Natural killer cell (primary cell): Measurements from ENCODE around the gene CWC27. TPM values are rescaled to one million over a fixed set of nuclear protein-coding genes. Genes with fewer than 3 reads are reported as not detected.

Experiments
- ATAC-seq, 3 donors: fragments of 150-1000 bp in 2 of 3; fragments of 200-7000 bp in 1 of 3; cut with Tn5 transposase; 1 replicate in 1 of 3; 2 replicates in 2 of 3; pipeline ENCODE4 v1.10.0; 2021; ENCODE audit warnings: mild to moderate bottlenecking in 2 of 3, moderate library complexity in 2 of 3
- DNase-seq, 2 donors: peaks; one replicate each; pipeline versions ENCODE4 v3.0.0 to v3.0.0-alpha.2; 2013 to 2021; ENCODE audit warnings: mixed read lengths in 1 of 2
- H3K27ac ChIP-seq: one replicate; pipeline ENCODE4 v1.5.1; 2013; ENCODE audit warnings: mild to moderate bottlenecking, low read length
- H3K27me3 ChIP-seq: one replicate; pipeline ENCODE4 v1.6.1; 2013; ENCODE audit warnings: low read length; ENCODE audit not compliant: control insufficient read depth, insufficient read depth
- H3K36me3 ChIP-seq: one replicate; pipeline ENCODE4 v1.6.1; 2013; ENCODE audit warnings: low read length; ENCODE audit not compliant: control insufficient read depth, insufficient read depth
- H3K4me1 ChIP-seq: one replicate; pipeline ENCODE4 v1.6.1; 2013; ENCODE audit warnings: low read length; ENCODE audit not compliant: control insufficient read depth, insufficient read depth
- H3K4me3 ChIP-seq: one replicate; pipeline ENCODE4 v1.5.1; 2013; ENCODE audit warnings: low read length
- H3K9me3 ChIP-seq: one replicate; pipeline ENCODE4 v1.6.1; 2013; ENCODE audit warnings: low read length; ENCODE audit not compliant: control insufficient read depth, insufficient read depth
- H3K27ac Mint-ChIP-seq, 2 donors: one replicate each; pipeline ENCODE4 v1.8.0; 2022; ENCODE audit warnings: mild to moderate bottlenecking in 2 of 2, mixed read lengths in 2 of 2, moderate library complexity in 1 of 2
- H3K27me3 Mint-ChIP-seq, 2 donors: one replicate each; pipeline ENCODE4 v1.8.0; 2022; ENCODE audit warnings: low read depth in 2 of 2, mixed read lengths in 2 of 2
- H3K36me3 Mint-ChIP-seq: one replicate; pipeline ENCODE4 v1.8.0; 2022; ENCODE audit warnings: mixed read lengths
- H3K4me1 Mint-ChIP-seq, 2 donors: one replicate each; pipeline ENCODE4 v1.8.0; 2022; ENCODE audit warnings: mixed read lengths in 2 of 2
- H3K4me3 Mint-ChIP-seq: one replicate; pipeline ENCODE4 v1.8.0; 2022; ENCODE audit warnings: mild to moderate bottlenecking, moderate library complexity, mixed read lengths
- H3K9me3 Mint-ChIP-seq, 2 donors: one replicate each; pipeline ENCODE4 v1.8.0; 2022; ENCODE audit warnings: mixed read lengths in 2 of 2
- whole genome bisulfite sequencing: methylation state at CpG from one replicate; pipeline ENCODE4 v1.1.7; 2013; ENCODE audit warnings: missing lambda C conversion rate; ENCODE audit not compliant: insufficient coverage; 5-methylcytosine and 5-hydroxymethylcytosine counted together
- intact Hi-C: fragments of 100-400 bp; cut with micrococcal nuclease; formaldehyde crosslinking; loops from one replicate; pipeline ENCODE4 v1.14.2; 2022
- total RNA-seq, 4 donors: library from RNA; stranded (reverse); fragments of 120-200 nt in 1 of 4; gene quantifications; one replicate each; pipeline versions ENCODE4 v1.2.3 to v1.2.4, GENCODE V29; 2013 to 2022
- TF ChIP-seq, protein P1 (sequence below): fragments of 200-600 bp; IDR thresholded peaks from one replicate; pipeline ENCODE4 v1.8.0; 2022; ENCODE audit warnings: antibody characterized with exemption

CWC27 gene
- total RNA-seq, 3 donors from 2014 or later (not counting 1 experiment from before 2014, with no cell fraction given), result 21.6 to 26.3 (median 25.7) TPM

DNA sequence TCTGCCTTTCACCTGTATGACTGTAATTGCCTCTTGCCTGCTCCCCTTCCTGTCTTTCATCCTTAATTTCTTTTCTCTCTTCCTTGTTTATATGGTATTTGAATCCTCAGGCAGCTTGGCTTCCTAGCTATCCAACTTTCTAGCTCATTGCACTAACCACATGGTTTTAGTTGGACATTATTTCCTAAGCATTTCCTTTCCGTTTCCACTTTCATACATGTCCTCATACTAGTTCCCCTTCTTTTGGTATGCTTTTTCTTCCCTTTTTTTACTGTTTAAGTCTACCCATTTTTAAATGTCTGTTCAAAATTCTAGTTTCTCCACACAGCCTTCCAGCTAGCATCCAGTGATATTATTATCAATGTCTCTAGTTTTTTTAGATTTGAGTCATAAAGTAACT, 6.6 kb downstream of the CWC27 start:
- Mint-ChIP-seq H3K9me3 (no peaks in the 10 kb centered on the region), H3K27ac (no peak overlapping the region), H3K4me1 (peaks cover 12 to 15% of the 10 kb centered on the region in 2 donors), H3K27me3 (no peaks in the 10 kb centered on the region), H3K36me3 (peaks cover 9% of the 10 kb centered on the region), H3K4me3 (no peak overlapping the region)
- Histone ChIP-seq H3K4me1 (no peaks in the 10 kb centered on the region), H3K27ac (no peak overlapping the region), H3K9me3 (no peaks in the 10 kb centered on the region), H3K27me3 (no peaks in the 10 kb centered on the region), H3K36me3 (no peaks in the 10 kb centered on the region), H3K4me3 (no peak overlapping the region)
- DNase-seq (no peak), ATAC-seq (no peak)
- WGBS, result 85% methylated on average over 1 of the region's 1 CpG
- intact Hi-C loops, result no loop called here
- TF ChIP-seq, protein P1, sequence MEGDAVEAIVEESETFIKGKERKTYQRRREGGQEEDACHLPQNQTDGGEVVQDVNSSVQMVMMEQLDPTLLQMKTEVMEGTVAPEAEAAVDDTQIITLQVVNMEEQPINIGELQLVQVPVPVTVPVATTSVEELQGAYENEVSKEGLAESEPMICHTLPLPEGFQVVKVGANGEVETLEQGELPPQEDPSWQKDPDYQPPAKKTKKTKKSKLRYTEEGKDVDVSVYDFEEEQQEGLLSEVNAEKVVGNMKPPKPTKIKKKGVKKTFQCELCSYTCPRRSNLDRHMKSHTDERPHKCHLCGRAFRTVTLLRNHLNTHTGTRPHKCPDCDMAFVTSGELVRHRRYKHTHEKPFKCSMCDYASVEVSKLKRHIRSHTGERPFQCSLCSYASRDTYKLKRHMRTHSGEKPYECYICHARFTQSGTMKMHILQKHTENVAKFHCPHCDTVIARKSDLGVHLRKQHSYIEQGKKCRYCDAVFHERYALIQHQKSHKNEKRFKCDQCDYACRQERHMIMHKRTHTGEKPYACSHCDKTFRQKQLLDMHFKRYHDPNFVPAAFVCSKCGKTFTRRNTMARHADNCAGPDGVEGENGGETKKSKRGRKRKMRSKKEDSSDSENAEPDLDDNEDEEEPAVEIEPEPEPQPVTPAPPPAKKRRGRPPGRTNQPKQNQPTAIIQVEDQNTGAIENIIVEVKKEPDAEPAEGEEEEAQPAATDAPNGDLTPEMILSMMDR, result no peak

DNA sequence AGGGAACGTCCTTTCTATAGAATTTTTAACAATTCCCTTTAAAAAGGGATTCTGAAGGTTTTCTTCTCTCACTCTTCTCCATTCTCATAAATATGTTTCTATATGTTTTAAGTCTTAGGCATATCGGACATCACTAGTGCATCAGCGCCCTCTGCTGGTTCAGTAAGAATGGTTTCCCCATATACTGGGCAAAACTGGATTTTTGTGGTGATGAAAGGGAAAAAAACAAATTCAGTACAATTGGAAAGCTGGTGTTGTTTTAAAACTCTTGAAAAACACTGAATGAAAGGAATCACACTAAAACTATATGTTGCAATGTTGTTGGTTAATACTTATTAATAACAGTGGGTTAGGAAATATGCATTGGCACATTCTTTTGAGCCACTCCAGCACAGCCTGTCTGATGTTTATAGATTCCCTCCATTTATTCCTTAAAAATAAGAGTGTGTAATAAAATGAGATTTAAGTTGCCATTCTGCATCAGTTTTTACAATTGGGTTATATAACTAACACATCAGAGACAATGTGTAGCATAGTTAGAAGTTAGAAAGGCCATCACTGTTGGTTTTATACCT, 15.8 kb downstream of the CWC27 start:
- no peaks in the 10 kb centered on the region for H3K9me3 ChIP-seq
- TF ChIP-seq, protein P1, result peak; percentile 96
- DNase-seq, result peak; percentile 54 to 91
- H3K27me3 Mint-ChIP-seq, result no peaks in the 10 kb centered on the region
- no peak overlapping the region for H3K27ac Mint-ChIP-seq
- H3K36me3 ChIP-seq, result peaks cover 16% of the 10 kb centered on the region
- intact Hi-C loops, result no loop called here
- H3K4me1 ChIP-seq, result no peaks in the 10 kb centered on the region
- no peak overlapping the region for H3K27ac ChIP-seq
- H3K4me1 Mint-ChIP-seq, result peaks cover 5 to 6% of the 10 kb centered on the region in 2 donors
- H3K36me3 Mint-ChIP-seq, result peaks cover 8% of the 10 kb centered on the region
- no peaks in the 10 kb centered on the region for H3K27me3 ChIP-seq
- H3K4me3 ChIP-seq, result no peak overlapping the region
- ATAC-seq, result peak; percentile 83 to 92 (median 85)
- WGBS, result no CpG with 5 or more reads among the region's 3 CpGs
- no peaks in the 10 kb centered on the region for H3K9me3 Mint-ChIP-seq
- H3K4me3 Mint-ChIP-seq, result no peak overlapping the region

DNA sequence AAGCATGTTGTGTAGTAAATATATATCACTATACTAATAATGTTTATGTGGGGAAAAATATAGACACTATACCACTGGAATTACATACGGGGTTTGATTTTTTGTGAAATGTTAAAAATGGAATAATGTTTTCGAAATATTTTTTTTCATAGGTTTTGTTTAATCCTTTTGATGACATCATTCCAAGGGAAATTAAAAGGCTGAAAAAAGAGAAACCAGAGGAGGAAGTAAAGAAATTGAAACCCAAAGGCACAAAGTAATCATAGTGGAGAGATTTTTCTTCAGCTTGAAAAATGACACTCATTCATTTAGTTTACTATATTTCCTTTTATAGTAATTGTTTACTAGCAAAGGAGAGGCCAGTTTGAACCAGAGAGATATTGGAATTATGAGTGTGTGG, 17.6 kb downstream of the CWC27 start:
- H3K4me1 Mint-ChIP-seq, result peaks cover 0 to 6% of the 10 kb centered on the region in 2 donors
- Histone ChIP-seq H3K36me3 (peaks cover 23% of the 10 kb centered on the region), H3K4me3 (no peak overlapping the region), H3K9me3 (no peaks in the 10 kb centered on the region), H3K27ac (no peak overlapping the region), H3K27me3 (no peaks in the 10 kb centered on the region), H3K4me1 (no peaks in the 10 kb centered on the region)
- H3K27ac Mint-ChIP-seq, result no peak overlapping the region
- H3K27me3 Mint-ChIP-seq, result no peaks in the 10 kb centered on the region
- WGBS, result 80% methylated on average over 1 of the region's 2 CpGs
- H3K9me3 Mint-ChIP-seq, result no peaks in the 10 kb centered on the region
- peaks cover 8% of the 10 kb centered on the region for H3K36me3 Mint-ChIP-seq
- no peak overlapping the region for H3K4me3 Mint-ChIP-seq
- TF ChIP-seq, protein P1, result no peak
- ATAC-seq (no peak), DNase-seq (no peak)
- intact Hi-C loops, result no loop called here

DNA sequence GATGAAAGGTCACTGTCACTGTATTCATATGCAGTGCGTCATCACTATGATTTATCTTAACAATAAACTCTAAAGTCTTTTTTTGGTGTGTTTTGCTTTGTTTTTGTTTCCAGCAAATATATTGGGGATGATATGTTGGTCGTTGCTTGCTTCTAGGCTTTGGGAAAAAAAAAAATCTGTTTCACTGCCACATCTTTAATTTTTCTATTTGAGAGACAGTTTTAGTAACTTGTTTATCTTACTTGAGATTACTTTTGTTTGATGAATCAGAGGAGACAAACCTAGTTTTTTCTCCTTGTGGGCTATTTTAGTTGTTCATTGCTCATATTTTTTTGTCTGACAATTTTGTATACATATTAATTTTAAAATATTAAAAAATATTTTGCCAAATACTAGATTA, 19.4 kb downstream of the CWC27 start:
- no CpG with 5 or more reads among the region's 2 CpGs for WGBS
- intact Hi-C loops, result no loop called here
- no peaks in the 10 kb centered on the region for H3K4me1 ChIP-seq
- no peaks in the 10 kb centered on the region for H3K27me3 Mint-ChIP-seq
- peaks cover 22% of the 10 kb centered on the region for H3K36me3 ChIP-seq
- H3K4me1 Mint-ChIP-seq, result peaks cover 0 to 6% of the 10 kb centered on the region in 2 donors
- no peak overlapping the region for H3K4me3 Mint-ChIP-seq
- DNase-seq, result no peak
- ATAC-seq, result no peak
- peaks cover 21% of the 10 kb centered on the region for H3K36me3 Mint-ChIP-seq
- no peaks in the 10 kb centered on the region for H3K27me3 ChIP-seq
- TF ChIP-seq, protein P1, result no peak
- no peak overlapping the region for H3K4me3 ChIP-seq
- H3K27ac Mint-ChIP-seq, result no peak overlapping the region
- H3K9me3 Mint-ChIP-seq, result no peaks in the 10 kb centered on the region
- no peak overlapping the region for H3K27ac ChIP-seq
- H3K9me3 ChIP-seq, result no peaks in the 10 kb centered on the region
